HG03095 (cell line): Measurements from ENCODE around the gene OXTR.

Experiments
- ATAC-seq: cut with Tn5 transposase; IDR thresholded peaks from one replicate; pipeline ENCODE4 v1.9.1; 2021; ENCODE audit warnings: moderate library complexity; ENCODE audit not compliant: unreplicated experiment

OXTR gene

DNA sequence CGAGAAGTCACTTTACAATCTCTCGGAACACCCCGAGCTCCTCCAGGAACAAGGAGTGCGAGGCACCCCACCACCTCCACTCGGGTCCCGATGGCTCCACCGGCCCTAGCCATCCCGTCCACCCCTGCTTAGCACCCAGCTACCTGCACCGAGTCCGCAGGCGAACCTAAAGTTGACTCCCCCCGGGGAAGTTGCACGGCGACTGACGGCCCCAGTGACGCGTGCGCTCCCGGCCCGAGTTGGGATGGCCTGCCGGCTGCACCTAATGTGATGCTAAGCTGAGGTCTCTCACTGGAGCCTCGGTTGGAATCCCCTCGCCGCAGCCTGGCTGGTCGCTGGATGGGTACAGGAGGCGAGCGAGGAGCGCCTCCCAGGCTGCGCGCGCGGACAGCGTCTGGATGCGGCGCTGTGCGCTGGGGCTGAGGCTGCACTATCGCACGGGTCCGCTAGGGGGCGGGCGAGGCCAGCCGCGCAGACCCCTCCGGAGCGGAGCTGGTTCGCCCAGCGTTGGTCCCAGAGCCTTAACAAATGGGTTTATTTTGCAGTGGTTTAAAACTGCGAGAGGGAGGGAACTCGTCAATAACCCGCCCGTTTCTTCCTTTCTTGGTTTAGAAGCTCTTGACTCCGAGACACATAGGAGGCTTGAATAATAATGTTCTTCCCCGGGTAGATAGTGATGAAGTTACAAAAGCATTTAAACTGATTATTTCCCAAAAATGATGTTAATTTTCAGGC lies at the start of gene OXTR:
Gene OXTR, minus strand, starts transcription at position 526 of the 735 bp plus-strand sequence. CDS start 1,426 bp downstream, outside the sequence.
- ATAC-seq, result peak; percentile 81

DNA sequence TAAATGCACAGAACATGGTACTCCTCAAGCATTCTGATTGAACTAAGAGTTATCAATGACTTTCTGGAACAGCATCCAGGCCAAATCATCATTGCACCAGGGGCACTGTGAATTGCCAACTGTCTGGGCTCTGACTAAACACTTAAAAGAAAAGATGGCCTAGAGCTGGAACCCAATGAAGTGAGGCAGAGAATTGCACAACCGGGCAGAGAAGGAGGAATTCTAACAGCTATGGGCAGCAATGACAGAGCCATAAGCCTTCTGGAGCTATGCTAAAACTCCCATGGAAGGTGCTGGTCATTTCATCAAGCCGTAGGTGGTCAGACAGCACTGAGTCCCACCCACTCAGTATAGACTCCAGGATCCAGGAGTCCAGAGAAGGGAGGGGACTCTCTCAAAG lies 48.1 kb upstream of the OXTR start:
- ATAC-seq, result no peak

GRCh38 chr3:8816106-8816505 lies 46.7 kb upstream of the OXTR start:
- no peak for ATAC-seq

DNA sequence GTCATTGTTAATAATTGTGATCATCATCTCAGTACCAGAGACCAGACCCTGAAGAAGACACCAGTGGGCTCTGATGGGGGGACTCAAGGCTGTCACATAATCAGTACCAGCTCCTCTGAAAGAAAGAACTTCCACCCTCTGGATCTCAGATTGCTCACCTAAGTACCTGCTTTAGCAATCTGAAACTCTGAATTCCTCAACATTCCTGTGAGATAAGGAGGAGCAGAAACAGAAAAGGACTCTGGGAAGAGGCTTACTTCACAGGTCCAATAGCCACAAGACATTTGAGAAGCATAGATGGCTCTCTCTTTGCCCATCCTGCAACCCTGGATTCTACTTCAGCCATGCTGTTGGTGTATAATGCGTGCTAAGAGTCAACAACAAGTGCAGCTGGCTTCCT lies 44.0 kb upstream of the OXTR start:
- no peak for ATAC-seq

DNA sequence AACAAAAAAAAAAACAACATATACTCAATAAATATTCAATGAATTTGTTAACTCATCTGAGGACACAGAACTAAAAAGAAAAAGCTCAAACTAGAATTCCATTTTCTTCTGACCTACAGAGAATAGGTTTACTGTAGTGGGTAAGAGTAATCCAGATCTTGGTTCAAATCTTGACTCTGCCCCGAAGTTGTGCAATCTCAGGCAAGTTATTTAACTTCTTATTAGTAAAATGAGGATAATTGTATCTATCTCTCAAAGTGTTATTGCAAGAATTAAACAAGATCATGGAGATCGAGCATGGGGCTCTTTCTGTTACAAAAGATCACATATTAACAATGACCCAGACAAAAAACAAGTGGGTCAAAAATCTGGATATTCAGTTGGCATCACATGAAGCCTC lies 41.1 kb upstream of the OXTR start:
- ATAC-seq, result no peak

DNA sequence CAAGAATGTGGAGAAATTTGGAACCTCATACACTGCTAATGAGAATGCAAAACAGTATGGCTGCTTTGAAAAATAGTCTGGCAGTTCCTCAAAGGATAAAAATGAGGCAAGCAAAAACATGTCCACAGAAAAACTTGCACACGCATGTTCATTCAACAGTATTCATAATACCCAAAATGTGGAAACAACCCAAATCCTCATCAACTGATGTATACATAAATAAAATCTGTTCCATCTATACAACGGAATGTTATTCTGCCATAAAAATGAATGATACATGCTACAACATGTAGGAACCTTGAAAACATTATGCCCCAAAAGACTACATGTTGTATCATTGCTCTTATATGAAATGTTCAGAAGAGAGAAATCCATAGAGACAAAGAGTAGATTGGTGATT lies 36.4 kb upstream of the OXTR start:
- no peak for ATAC-seq

- ATAC-seq, result no peak
These were observed 32.8 kb upstream of the OXTR start for GRCh38 chr3:8802256-8802655.

- ATAC-seq, result no peak
These were observed 30.6 kb upstream of the OXTR start for GRCh38 chr3:8800016-8800415.

- ATAC-seq, result no peak
These were observed 24.8 kb upstream of the OXTR start for GRCh38 chr3:8794247-8794646.

GRCh38 chr3:8793242-8793641 lies 23.8 kb upstream of the OXTR start:
- no peak for ATAC-seq

- no peak for ATAC-seq
These were observed 21.1 kb upstream of the OXTR start for GRCh38 chr3:8790529-8790928.

- ATAC-seq, result no peak
These were observed 15.4 kb upstream of the OXTR start for GRCh38 chr3:8784676-8785435.

DNA sequence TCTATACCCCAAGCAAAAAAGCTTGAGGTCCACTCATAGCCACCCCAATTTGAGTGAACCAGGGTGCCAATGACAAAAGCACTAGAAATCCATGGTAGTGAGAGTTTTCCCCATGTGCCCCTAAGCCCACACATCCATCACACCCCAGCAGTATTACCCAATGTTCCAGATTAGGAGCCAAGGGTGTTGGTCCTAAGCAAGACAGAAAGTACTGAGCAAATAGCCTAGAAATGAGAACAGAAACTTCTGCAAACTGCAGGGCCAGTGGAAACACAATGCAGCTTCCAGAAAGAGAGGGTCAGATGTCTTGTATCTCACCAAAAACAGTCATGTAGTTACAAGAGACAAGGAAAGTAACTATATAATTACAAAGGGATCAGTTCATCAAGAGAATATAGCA lies 10.9 kb upstream of the OXTR start:
- ATAC-seq, result no peak

GRCh38 chr3:8778475-8778874 lies 9.1 kb upstream of the OXTR start:
- no peak for ATAC-seq

DNA sequence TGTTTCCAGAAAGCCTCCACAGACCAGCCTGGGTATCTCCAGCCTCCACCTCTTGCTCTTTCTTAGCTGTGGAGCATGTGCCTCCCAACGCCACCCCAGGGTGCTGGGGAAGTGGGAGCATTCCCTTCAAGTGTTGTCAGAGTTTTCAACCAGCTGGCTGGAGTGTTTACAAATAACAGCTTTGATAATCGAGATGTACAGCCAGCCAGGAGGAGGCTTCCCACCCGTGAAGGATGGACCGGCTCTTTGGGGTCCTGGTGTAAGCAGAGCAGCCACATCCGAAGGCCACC lies 8.5 kb upstream of the OXTR start:
- ATAC-seq, result no peak

DNA sequence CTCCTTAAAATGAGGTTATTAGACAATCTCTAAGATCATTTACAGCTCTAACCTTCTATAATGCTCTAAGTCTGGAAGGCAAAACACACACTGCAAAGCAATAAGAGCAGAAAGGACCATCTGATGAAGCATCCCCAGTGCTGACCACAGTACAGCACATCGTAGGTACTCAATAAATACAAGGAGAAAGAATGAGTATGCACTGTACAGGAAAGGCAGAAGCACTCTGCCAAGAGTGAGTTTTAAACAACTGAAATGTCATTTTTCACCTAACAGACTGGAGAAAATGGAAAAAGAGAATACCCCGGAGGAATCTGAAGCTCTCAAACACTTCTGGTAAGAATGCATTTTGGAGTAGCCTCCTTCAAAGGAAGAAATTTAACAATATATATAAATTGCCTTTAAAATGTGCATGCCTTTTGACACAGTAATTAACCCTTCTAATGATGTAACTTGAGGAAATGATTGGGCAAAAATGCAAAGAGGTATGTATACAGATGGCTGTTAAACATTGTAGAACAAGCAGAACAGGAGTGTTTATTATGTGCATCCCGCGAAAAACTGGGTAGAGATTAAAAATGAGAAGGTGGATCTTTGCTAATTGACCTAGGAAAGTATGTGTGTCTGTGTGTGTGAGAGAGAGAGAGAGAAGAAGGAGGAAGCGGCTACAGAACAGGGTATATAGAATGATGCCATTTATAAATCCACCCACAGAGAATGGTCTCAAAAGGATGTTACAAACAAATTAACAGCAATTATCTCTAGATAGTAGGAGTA lies 8.0 kb upstream of the OXTR start:
- no peak for ATAC-seq

GRCh38 chr3:8776406-8776805 lies 7.0 kb upstream of the OXTR start:
- ATAC-seq, result no peak

GRCh38 chr3:8775602-8776001 lies 6.2 kb upstream of the OXTR start:
- ATAC-seq, result no peak

DNA sequence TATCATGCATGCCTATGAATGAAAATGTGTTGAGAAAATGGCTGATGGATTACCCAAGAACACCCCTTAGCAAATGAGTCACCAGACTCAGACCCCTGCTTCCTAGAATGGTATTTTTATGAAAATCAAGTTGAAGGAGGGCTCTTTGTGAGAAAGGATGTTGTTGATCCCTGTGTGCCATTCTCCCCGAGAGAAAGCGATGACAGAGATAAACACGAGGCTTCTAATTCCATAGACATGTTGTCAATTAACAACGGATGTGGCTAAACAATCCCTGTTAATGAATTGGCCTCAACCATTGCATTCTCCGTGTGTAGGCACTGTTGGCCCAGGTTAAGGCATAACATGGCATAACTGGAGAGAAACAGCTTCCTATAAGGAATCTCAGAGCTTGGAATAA lies 5.8 kb upstream of the OXTR start:
- no peak for ATAC-seq

DNA sequence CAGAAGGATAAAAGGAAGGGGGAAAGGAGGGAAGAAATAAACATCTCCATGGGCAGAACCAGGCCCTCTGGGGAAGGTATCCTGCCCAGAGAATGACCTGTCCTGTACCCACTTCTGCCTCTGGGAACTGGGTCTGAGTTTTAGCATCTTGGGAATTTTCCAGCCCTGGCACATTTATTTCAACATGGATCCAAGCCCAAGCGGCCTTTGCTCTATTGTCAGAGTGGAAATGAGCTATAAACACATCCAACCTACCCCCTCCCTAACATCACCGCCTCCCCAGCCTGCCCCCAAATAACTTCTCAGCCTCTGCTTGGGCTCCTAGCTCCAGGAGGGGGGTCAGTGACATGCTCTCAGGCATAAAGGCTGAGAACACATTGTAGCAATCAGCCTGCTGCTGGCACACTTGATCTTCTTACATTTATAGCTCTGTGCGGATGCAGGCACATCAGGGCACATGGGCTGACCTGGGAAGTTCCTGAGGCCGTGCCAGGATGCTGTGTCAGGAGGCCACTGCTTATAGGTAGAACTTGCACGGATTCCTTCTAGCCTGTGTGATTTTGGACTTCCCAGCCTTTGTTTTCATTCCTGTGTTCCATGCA lies 4.6 kb upstream of the OXTR start:
- no peak for ATAC-seq

DNA sequence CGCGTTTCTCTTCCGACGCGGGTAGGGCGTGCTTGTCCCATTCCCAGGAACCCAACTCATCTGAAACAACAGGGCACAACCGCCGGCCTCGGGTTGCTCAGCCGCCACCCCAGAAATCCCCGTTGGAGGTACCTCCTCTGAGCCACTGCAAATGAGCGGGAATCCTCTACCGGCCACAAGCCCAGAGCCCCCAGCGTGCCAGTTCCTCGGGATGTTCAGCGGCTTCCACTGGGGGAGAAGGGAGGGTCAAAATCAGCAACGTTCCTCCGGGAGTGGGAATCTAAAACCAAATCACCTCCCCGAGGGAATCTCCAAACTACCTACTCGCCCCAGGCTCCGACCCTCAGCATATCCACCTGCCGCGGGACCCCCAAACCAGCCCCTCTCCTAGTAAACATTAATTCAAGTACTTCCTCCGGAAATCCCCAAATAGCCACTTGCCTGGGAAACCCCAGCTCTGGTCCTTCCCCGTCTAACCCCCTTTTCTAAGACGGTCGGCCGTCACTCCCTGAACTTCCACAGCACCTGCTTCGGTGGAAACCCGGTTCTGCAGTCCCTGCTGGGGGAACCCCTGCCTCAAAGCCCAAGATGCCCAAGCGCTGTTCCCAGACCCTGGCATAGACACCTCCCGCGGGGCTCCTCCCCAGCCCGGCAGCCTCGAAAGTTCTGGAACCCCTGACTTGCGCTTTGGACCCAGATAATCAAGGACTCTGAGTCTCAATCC lies 887 bp downstream of the OXTR start:
- ATAC-seq, result peak; percentile 29
